HG03575 (cell line): ENCODE measurements around the gene BEND3.
"Not testable (repeated sequence)": the region's sequence is repeated elsewhere in the genome, so short reads cannot be mapped to it uniquely, and the experiment has no call there.

Experiments
- ATAC-seq: cut with Tn5 transposase; IDR thresholded peaks from one replicate; pipeline ENCODE4 v1.9.1; 2021; ENCODE audit not compliant: unreplicated experiment, insufficient number of reproducible peaks, low FRiP score; ENCODE audit errors: extremely low read depth

BEND3 gene

GRCh38 chr6:107122748-107123147 is 7.4 kb upstream of the BEND3 start:
- ATAC-seq = no peak

- ATAC-seq = no peak
These were observed 6.7 kb upstream of the BEND3 start for GRCh38 chr6:107121964-107122495.

- ATAC-seq = no peak
These were observed 6.0 kb upstream of the BEND3 start for GRCh38 chr6:107121266-107121665.

- ATAC-seq = no peak
These were observed 5.1 kb upstream of the BEND3 start for GRCh38 chr6:107120404-107120803.

- no peak for ATAC-seq
These were observed 3.7 kb upstream of the BEND3 start for GRCh38 chr6:107118976-107119375.

GRCh38 chr6:107118540-107118939 is 3.2 kb upstream of the BEND3 start:
- ATAC-seq = not testable (repeated sequence)

GRCh38 chr6:107116931-107117330 is 1.6 kb upstream of the BEND3 start:
- no peak for ATAC-seq

GRCh38 chr6:107116328-107116892 is 1.1 kb upstream of the BEND3 start:
- ATAC-seq = no peak

- no peak for ATAC-seq
These were observed 496 bp upstream of the BEND3 start for GRCh38 chr6:107115695-107116327.

GRCh38 chr6:107114213-107114925 is 946 bp downstream of the BEND3 start:
- no peak for ATAC-seq

- no peak for ATAC-seq
These were observed 5.1 kb downstream of the BEND3 start for GRCh38 chr6:107110200-107110599.

- ATAC-seq = no peak
These were observed 7.0 kb downstream of the BEND3 start for GRCh38 chr6:107108201-107108890.

GRCh38 chr6:107107791-107108190 is 7.5 kb downstream of the BEND3 start:
- ATAC-seq = no peak

- no peak for ATAC-seq
These were observed 9.2 kb downstream of the BEND3 start for GRCh38 chr6:107106165-107106564.

GRCh38 chr6:107105511-107106116 is 9.7 kb downstream of the BEND3 start:
- no peak for ATAC-seq

GRCh38 chr6:107103082-107103481 is 12.2 kb downstream of the BEND3 start:
- ATAC-seq = no peak

- no peak for ATAC-seq
These were observed 12.9 kb downstream of the BEND3 start for GRCh38 chr6:107102414-107102805.

GRCh38 chr6:107101686-107102413 is 13.5 kb downstream of the BEND3 start:
- ATAC-seq = no peak

- ATAC-seq = no peak
These were observed 14.1 kb downstream of the BEND3 start for GRCh38 chr6:107101211-107101610.
